ENCODE data around the gene ARHGAP18.

- TF ChIP-seq USF1 (IDR thresholded peaks at IDR 0.05), result no peak
- no peak for TF ChIP-seq RAD21 (IDR thresholded peaks at IDR 0.05; ENCODE audit: low read depth)
- no peak for TF ChIP-seq CREB1 (IDR thresholded peaks at IDR 0.05; ENCODE audit: low read depth)
- TF ChIP-seq REST (IDR thresholded peaks at IDR 0.05; ENCODE audit: low read depth), result no peak
- no peak for TF ChIP-seq MAX (IDR thresholded peaks at IDR 0.05)
- no peak for TF ChIP-seq CEBPB (IDR thresholded peaks at IDR 0.05)
- 0 out of 2 replicates have a peak, but pooled peaks have one; percentile 18 for TF ChIP-seq FOXM1 (IDR thresholded peaks at IDR 0.05; ENCODE audit: borderline replicate concordance, low read depth)
- TF ChIP-seq TAF1 (IDR thresholded peaks at IDR 0.05; ENCODE audit: low read depth), result no peak
- TF ChIP-seq EP300 (IDR thresholded peaks at IDR 0.05; ENCODE audit: borderline replicate concordance), result peak; percentile 51; the same call in 1 of the 2 replicates
- no peak for TF ChIP-seq EGR1 (IDR thresholded peaks at IDR 0.05)
- no peak for TF ChIP-seq YY1 (IDR thresholded peaks at IDR 0.05; ENCODE audit: low read depth)
Observed at GRCh38 chr6:129753422-129753821, 43.4 kb upstream of the ARHGAP18 start.
